HG03520 (cell line): ENCODE measurements around the gene TAS1R1.

Experiments
- ATAC-seq: cut with Tn5 transposase; IDR thresholded peaks from one replicate; pipeline ENCODE4 v1.9.1; 2021; ENCODE audit warnings: mild to moderate bottlenecking, moderate library complexity; ENCODE audit not compliant: unreplicated experiment

The TAS1R1 gene

DNA sequence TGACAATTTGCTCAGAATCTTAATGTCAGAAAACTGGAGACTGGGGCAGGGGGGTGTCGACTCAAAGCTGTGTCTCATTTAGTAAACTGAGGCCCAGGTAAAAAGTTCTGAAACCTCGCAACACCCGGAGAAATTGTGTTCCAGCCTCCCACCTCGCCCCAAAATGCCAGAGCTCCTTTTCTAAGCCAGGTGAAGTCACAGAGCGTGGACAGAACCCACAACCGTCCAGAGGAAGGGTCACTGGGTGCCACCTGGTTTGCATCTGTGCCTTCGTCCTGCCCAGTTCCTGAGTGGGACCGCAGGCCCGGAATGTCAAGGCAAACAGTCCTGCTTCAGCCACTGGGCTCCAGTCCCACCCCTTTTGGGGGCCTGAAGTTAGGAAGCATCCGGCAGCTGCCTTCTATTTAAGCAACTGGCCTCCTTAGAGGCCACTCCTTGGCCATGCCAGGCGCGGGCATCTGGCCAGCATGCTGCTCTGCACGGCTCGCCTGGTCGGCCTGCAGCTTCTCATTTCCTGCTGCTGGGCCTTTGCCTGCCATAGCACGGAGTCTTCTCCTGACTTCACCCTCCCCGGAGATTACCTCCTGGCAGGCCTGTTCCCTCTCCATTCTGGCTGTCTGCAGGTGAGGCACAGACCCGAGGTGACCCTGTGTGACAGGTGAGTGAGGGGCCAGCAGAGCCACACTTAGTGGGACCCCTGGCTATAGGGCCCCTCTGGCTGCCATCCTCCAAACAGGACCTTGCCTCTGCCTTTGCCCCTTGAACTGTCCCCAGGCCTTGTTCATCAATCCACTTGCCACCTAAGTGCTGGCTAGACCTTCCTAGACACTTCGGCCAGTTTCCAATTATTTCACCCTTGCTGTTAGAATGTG, at the start of gene TAS1R1:
TSS of gene TAS1R1 (plus strand) at position 401 of the 872 bp plus-strand sequence. CDS start at position 468, 67 bp downstream.
- no peak for ATAC-seq

- no peak for ATAC-seq
These were observed 49.5 kb upstream of the TAS1R1 start for GRCh38 chr1:6505367-6506209.

DNA sequence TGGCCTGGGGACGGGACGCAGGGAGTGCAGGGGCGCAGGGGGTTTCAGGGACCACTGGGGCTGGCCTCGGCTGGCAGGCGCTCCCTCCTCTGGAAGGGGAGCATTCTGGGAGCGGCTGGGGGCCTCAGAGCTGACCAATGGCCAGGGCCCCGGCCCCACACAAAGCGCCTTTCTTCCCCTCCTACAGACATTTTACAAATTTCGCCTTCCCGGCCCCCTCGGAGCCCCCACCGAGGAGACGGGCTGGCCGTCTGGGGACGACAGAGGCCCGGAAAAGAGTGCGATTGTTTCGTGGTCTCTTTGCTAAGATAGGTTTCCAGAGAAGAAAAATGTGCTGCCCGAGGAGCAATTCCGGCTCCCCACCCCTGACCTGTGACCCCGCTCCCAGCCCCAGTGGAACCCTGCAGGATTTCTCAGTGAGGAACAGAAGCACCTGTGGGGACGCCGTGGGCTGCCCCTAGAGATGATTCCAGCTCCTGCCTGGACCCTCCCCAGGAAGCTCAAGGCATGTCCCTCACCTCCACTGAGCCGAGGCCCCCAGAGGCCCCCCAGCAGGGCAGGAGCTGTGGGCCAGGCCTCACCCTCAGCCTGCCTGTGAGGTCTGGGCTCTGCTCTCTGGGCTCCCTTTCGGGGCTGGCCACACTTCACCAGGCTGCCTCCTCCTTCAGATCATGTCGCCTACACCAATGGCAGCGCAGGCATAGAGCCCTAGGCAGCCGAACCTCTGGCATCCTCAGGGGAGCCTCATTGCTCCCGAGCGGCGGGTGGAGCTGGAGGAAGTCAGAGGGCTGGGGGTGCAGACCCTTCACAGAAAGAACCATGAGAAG, 48.7 kb upstream of the TAS1R1 start:
- no peak for ATAC-seq

DNA sequence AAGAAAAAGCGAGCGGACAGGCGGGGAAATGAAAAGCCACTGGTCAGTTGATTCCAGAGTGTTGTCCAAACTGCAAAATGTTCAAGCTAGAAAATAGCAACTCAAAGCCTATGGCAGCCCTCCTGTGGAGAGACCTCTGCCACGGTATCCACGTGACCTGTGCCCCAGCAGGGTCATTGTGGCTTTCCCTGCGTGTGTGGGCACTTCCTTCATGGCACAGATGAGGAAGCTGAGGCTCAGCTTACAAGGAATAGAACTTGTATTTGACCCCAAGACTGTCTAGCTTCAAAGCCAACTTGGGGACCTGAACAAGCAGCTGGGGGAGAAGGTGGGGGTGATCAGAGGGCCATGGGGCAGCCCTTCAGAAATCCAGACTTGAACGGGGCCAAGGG, 48.1 kb upstream of the TAS1R1 start:
- ATAC-seq: no peak

GRCh38 chr1:6507461-6507911, 47.6 kb upstream of the TAS1R1 start:
- no peak for ATAC-seq

GRCh38 chr1:6508154-6508815, 46.8 kb upstream of the TAS1R1 start:
- no peak for ATAC-seq

GRCh38 chr1:6508816-6509189, 46.3 kb upstream of the TAS1R1 start:
- ATAC-seq: no peak

DNA sequence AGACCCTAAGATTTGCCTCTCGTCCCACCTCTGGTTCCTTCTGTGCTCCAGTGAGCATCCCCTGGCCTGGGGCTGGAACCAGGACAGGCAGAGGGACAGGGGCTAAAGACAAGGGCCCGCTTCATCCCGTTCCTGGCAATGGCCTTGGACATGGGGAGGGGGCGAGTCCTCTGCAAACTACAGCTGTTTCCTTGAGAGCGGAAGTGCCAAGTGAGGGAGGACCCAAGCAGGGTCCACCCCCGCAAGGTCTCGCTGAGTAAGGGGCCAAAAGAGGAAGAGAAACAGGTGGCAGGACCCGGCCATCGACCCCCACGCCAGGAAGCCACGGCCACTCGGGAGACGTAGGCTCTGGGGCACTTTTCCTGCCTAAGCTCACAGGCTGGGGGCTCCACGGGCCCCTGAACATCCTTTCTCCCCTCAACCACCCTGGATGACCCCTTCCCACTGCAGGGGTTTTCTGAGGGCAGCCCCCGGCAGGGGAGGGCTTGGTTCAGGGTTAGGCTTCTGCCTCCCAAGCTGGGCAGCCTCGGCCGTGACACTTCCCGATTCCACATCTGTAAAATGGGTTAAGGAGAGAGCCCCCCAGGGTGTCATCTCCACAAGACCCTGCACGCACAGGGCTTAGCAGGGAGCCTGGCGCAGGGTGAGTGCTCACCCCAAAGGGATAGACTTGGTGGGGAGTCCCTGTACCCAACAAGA, 45.7 kb upstream of the TAS1R1 start:
- no peak for ATAC-seq

- no peak for ATAC-seq
These were observed 45.2 kb upstream of the TAS1R1 start for GRCh38 chr1:6509919-6510291.

- no peak for ATAC-seq
These were observed 44.6 kb upstream of the TAS1R1 start for GRCh38 chr1:6510493-6510892.

GRCh38 chr1:6511056-6511455, 44.1 kb upstream of the TAS1R1 start:
- no peak for ATAC-seq

DNA sequence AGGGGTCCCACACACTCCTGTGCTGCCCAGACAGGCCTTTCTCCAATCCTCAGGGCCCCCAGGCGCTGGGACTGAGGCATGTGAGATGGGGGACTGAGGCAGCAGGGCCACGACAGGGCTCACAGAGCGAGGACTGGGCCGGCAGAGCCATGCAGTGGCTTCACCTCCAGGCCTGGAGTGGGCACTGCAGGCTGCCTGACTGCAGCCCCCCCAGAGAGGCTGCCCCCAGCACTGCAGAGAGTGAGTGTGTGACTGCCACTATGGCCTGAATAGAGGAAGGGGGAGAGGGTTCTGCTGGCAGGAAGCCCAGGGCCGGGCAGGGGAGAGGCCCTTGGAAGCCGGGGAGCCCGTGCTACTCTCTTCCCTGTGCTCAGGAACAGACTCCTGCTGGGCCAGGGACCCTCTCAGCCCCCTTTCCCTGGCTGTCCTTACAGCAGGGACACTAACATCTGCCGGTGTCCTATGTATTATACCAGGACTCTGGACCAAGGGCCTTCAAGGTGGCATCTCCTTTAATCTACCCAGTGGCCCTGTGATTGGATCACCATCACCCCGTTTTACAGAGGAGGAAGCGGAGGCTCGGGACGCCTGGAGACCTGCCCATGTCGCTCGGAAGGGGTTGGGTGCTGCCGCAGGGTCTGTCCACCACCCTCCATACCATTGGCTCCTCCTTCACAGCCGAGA, 43.4 kb upstream of the TAS1R1 start:
- ATAC-seq: no peak

DNA sequence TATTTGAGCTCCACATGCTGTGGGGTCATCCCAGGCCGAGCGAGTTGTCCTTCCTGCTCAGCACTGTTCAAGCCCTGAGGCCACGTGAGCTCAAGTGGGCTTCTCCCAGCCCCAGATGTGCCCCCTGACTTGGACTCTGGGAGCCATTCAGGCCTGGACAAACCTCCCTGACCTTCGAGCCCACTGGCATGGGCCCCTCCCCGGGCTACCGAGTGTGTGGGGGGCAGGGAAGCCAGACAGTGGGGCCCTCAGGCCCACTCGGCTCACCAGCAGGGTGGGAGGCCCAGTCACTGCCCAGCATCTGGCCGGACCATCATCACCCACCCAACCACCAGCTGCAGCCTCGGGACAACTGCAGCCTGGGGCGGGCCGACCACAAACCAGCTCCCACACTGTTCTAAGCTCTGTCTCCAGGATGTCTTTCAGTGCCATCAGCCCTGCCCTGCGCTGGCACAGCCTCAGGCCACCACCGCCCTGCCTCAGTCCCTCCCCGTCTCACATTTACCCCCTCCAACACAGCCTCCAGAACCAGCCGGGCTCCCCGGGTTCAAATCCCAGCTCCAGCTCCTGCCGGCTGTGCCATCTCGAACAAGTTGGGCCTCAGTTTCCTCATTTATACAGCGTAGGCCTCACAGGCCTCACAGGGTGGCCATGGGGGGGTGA, 42.7 kb upstream of the TAS1R1 start:
- no peak for ATAC-seq

- no peak for ATAC-seq
These were observed 42.2 kb upstream of the TAS1R1 start for GRCh38 chr1:6512908-6513280.

- ATAC-seq: no peak
These were observed 41.7 kb upstream of the TAS1R1 start for GRCh38 chr1:6513320-6513801.

- ATAC-seq: no peak
These were observed 39.3 kb upstream of the TAS1R1 start for GRCh38 chr1:6515771-6516170.

DNA sequence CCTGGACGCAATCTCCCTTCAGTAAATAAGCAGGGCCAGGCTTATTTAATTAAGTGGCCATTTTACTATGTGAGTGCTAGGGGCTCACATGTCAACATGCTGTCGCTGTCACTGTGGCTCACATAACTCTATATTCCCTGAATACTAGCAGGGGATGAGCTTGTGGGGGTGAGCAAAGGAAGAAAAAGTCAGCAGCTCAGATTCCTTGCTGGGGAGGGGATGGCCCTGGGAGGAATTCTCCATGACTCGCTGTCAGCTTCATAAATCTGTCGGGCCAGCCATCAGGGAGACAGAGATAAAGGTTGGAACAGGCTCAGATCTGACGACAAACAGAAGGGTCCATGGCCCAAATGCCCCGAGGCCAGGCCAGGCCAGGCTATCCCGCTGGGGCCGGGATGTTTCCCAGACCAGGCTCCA, 37.7 kb upstream of the TAS1R1 start:
- no peak for ATAC-seq

DNA sequence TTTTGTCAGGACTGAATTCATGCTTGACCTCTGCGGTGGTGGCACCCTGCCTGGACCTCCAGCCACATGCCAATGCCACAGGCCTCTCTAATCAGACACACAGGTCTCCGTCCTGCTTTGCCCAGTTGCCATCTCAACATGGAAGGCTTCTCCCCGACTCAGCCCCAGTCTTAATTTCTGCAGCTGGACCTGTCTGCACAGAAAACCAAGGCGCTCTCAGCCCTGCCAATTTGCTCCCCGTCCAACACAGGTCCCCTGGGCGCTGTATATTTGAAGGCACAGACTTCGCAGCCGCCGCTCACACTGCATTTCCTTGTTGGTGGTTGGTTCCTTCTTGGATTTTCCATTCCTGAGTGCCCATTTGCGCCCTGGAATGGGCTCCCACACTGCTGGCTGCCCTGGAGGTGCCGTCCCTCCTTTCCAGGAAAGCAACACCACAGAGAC, 35.6 kb upstream of the TAS1R1 start:
- ATAC-seq: no peak
